Breast epithelium (tissue), 4 donors: Measurements from ENCODE around the gene GRIK1. TPM values are rescaled to one million over a fixed set of nuclear protein-coding genes. Genes with fewer than 3 reads are reported as not detected.

Experiments
- DNase-seq, 2 donors: peaks; one replicate each; pipeline ENCODE4 v3.0.0-alpha.2; 2019; ENCODE audit warnings: low spot score in 2 of 2
- H3K27ac ChIP-seq, 2 donors: fragments of 200-600 bp; sonication (generic) in 1 of 2; one replicate each; pipeline ENCODE4 v1.5.1; 2016 to 2019; ENCODE audit warnings: mild to moderate bottlenecking in 1 of 2
- H3K27me3 ChIP-seq, 2 donors: fragments of 200-600 bp; sonication (generic) in 1 of 2; one replicate each; pipeline versions ENCODE4 v1.5.1 to v1.6.0; 2017 to 2019; ENCODE audit warnings: control low read depth in 1 of 2, mild to moderate bottlenecking in 1 of 2
- H3K36me3 ChIP-seq: fragments of 200-600 bp; one replicate; pipeline ENCODE4 v1.5.1; 2019
- H3K4me1 ChIP-seq, 2 donors: fragments of 200-600 bp; sonication (generic); one replicate each; pipeline ENCODE4 v1.5.1; 2016 to 2019; ENCODE audit warnings: control low read depth in 1 of 2
- H3K4me3 ChIP-seq, 3 donors: fragments of 200-600 bp; sonication (generic); 1 replicate in 2 of 3; 2 replicates in 1 of 3; pipeline ENCODE4 v1.5.1; 2016 to 2019; ENCODE audit warnings: mild to moderate bottlenecking in 3 of 3, moderate library complexity in 2 of 3
- H3K9me3 ChIP-seq, 2 donors: fragments of 200-600 bp; sonication (generic) in 1 of 2; one replicate each; pipeline ENCODE4 v1.5.1; 2016 to 2019; ENCODE audit warnings: control low read depth in 1 of 2
- POLR2A ChIP-seq: fragments of 450-650 bp; IDR thresholded peaks from one replicate; pipeline ENCODE4 v1.6.1; 2016; ENCODE audit warnings: antibody characterized with exemption, mild to moderate bottlenecking, moderate library complexity
- POLR2AphosphoS5 ChIP-seq, 3 donors: sonication (generic); formaldehyde crosslinking; IDR thresholded peaks; one replicate each; pipeline ENCODE4 v1.6.1; 2017; ENCODE audit warnings: antibody characterized with exemption in 3 of 3
- intact Hi-C: fragments of 100-400 bp; cut with DNase I; formaldehyde crosslinking; loops from one replicate; pipeline ENCODE4 v1.15.1; 2023; ENCODE audit warnings: low total_unique reads
- total RNA-seq, 3 donors: library from RNA; depleted of rRNA; stranded (reverse); fragments of >200 nt; gene quantifications; one replicate each; pipeline ENCODE4 v1.1.0, GENCODE V29; 2016
- TF ChIP-seq, protein P1 (sequence below), 3 donors: fragments of 450-650 bp; IDR thresholded peaks; one replicate each; pipeline ENCODE4 v1.5.1; 2016 to 2017; ENCODE audit warnings: antibody characterized with exemption in 3 of 3, mild to moderate bottlenecking in 3 of 3, moderate library complexity in 3 of 3

The GRIK1 gene
- total RNA-seq, 3 donors from 2014 or later = 0.33 to 1.3 TPM; not detected in 1

DNA sequence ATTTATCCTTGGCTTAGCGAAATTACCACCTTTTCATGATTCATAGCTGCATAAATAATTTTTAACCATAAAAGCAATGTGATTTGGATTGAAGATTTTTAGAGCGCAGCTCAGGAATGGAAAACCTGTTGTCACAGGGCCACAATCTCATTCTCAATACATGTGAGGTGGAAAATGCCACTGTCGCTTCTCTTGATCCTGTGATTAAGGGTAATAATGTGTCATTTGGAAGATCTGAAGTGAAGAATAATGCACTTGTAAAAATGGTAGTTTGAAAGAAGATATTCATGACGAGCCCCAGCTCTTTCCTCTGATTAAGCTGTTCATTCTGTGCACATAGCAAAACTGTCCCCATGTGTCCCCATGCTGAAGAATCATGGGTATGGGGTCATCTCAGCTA, 410.7 kb downstream of the GRIK1 start:
- Histone ChIP-seq H3K27me3 (no peaks in the 10 kb centered on the region), H3K4me1 (no peaks in the 10 kb centered on the region), H3K27ac (no peak overlapping the region), H3K9me3 (peaks cover 0 to 8% of the 10 kb centered on the region in 2 donors), H3K36me3 (no peaks in the 10 kb centered on the region), H3K4me3 (no peak overlapping the region)
- DNase-seq = no peak
- intact Hi-C loops = no loop called here
- TF ChIP-seq, protein P1, sequence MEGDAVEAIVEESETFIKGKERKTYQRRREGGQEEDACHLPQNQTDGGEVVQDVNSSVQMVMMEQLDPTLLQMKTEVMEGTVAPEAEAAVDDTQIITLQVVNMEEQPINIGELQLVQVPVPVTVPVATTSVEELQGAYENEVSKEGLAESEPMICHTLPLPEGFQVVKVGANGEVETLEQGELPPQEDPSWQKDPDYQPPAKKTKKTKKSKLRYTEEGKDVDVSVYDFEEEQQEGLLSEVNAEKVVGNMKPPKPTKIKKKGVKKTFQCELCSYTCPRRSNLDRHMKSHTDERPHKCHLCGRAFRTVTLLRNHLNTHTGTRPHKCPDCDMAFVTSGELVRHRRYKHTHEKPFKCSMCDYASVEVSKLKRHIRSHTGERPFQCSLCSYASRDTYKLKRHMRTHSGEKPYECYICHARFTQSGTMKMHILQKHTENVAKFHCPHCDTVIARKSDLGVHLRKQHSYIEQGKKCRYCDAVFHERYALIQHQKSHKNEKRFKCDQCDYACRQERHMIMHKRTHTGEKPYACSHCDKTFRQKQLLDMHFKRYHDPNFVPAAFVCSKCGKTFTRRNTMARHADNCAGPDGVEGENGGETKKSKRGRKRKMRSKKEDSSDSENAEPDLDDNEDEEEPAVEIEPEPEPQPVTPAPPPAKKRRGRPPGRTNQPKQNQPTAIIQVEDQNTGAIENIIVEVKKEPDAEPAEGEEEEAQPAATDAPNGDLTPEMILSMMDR (IDR thresholded peaks at IDR 0.05) = no peak
- TF ChIP-seq POLR2A = no peak
- TF ChIP-seq POLR2AphosphoS5 (IDR thresholded peaks at IDR 0.05) = no peak

DNA sequence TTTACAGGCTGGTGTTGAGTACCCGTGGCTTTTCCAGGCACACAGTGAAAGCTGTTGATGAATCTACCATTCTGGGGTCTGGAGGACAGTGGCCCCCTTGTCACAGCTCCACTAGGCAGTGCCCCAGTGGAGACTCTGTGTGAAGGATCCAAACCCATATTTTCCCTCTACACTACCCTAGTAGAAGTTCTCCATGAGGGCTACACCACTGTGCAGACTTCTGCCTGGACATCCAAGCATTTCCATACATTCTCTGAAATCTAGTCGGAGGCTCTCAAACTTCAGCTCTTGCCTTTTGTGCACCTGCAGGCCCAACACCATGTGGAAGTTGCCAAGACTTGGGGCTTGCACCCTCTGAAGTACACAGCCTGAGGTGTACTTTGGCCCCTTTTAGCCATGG, 413.3 kb downstream of the GRIK1 start:
- no peak for TF ChIP-seq POLR2AphosphoS5 (IDR thresholded peaks at IDR 0.05)
- TF ChIP-seq POLR2A = no peak
- TF ChIP-seq, protein P1 (IDR thresholded peaks at IDR 0.05) = no peak
- DNase-seq = no peak
- Histone ChIP-seq H3K4me3 (no peak overlapping the region), H3K4me1 (no peaks in the 10 kb centered on the region), H3K27ac (no peak overlapping the region), H3K9me3 (peaks cover 0 to 8% of the 10 kb centered on the region in 2 donors), H3K27me3 (no peaks in the 10 kb centered on the region), H3K36me3 (no peaks in the 10 kb centered on the region)
- intact Hi-C loops = no loop called here

GRCh38 chr21:29524055-29524454, 415.7 kb downstream of the GRIK1 start:
- H3K9me3 ChIP-seq = peaks cover 0 to 8% of the 10 kb centered on the region in 2 donors
- H3K4me1 ChIP-seq = no peaks in the 10 kb centered on the region
- intact Hi-C loops = no loop called here
- no peaks in the 10 kb centered on the region for H3K27me3 ChIP-seq
- DNase-seq = no peak
- no peaks in the 10 kb centered on the region for H3K36me3 ChIP-seq
- H3K27ac ChIP-seq = peak overlapping the region in 1 of 2 donors; percentile 12
- H3K4me3 ChIP-seq = no peak overlapping the region
- no peak for TF ChIP-seq POLR2A
- no peak for TF ChIP-seq POLR2AphosphoS5 (IDR thresholded peaks at IDR 0.05)
- TF ChIP-seq, protein P1 (IDR thresholded peaks at IDR 0.05) = no peak

GRCh38 chr21:29523646-29524045, 416.1 kb downstream of the GRIK1 start:
- no peak for TF ChIP-seq POLR2A
- TF ChIP-seq, protein P1 (IDR thresholded peaks at IDR 0.05) = no peak
- no peak for TF ChIP-seq POLR2AphosphoS5 (IDR thresholded peaks at IDR 0.05)

DNA sequence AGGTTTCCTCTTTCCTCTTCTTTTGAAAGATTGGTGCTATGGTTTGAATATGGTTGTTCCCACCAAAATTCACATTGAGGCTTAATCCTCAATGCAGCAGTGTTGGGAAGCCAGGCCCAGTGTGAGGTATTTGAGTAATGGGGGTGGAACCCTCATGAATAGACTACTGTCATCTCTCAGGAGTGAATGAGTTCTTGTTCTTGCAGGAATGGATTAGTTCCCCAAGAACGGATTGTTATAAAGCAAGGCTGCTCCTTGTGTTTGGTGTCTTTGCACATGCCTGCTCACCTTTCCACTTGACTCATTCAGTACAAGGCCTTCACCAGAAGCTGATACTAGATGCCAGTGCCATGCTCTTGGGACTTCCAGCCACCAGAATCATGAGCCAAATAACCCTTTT, 417.9 kb downstream of the GRIK1 start:
- no peaks in the 10 kb centered on the region for H3K36me3 ChIP-seq
- no peak overlapping the region for H3K27ac ChIP-seq
- no peak for TF ChIP-seq POLR2AphosphoS5 (IDR thresholded peaks at IDR 0.05)
- no peak for DNase-seq
- H3K4me1 ChIP-seq = no peaks in the 10 kb centered on the region
- no peak overlapping the region for H3K4me3 ChIP-seq
- intact Hi-C loops = no loop called here
- H3K9me3 ChIP-seq = peaks cover under 1 to 7% of the 10 kb centered on the region in 2 donors
- H3K27me3 ChIP-seq = no peaks in the 10 kb centered on the region

More at GRCh38 chr21:29523646-29524045, 416.1 kb downstream of the GRIK1 start:
- Histone ChIP-seq H3K9me3 (peaks cover 0 to 8% of the 10 kb centered on the region in 2 donors), H3K4me1 (no peaks in the 10 kb centered on the region), H3K36me3 (no peaks in the 10 kb centered on the region), H3K27ac (peak overlapping the region in 1 of 2 donors; percentile 12), H3K4me3 (no peak overlapping the region), H3K27me3 (no peaks in the 10 kb centered on the region)
- intact Hi-C loops = no loop called here
- DNase-seq = peak in 1 of 2 donors; percentile 44

DNA sequence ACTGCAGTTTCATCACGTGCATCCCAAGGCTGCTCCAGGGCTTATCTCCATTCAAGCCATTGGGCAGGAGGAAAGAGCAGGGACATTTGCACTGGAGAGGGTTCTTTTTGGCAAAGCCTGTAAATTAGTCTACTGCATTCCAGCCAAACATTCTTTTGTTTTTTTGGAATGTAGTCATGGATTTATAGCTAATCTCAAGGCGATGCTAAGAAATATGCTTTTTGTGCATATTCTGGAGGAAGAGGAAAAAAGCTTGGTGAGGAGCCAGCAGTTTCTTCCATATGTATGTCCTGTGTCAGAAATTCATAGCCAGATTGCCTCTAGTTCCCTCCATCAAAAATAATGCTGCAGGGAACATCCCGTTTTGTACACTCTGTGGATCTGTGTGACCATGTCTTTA, 419.6 kb downstream of the GRIK1 start:
- intact Hi-C loops = no loop called here
- DNase-seq = no peak
- no peaks in the 10 kb centered on the region for H3K36me3 ChIP-seq
- no peak overlapping the region for H3K4me3 ChIP-seq
- no peaks in the 10 kb centered on the region for H3K27me3 ChIP-seq
- TF ChIP-seq POLR2AphosphoS5 (IDR thresholded peaks at IDR 0.05) (no peak), POLR2A (no peak)
- TF ChIP-seq, protein P1 (IDR thresholded peaks at IDR 0.05) = no peak
- H3K27ac ChIP-seq = no peak overlapping the region
- peaks cover 4 to 9% of the 10 kb centered on the region in 2 donors for H3K9me3 ChIP-seq
- no peaks in the 10 kb centered on the region for H3K4me1 ChIP-seq
